B cell (primary cell): ENCODE results near the gene MTFMT. TPM values are rescaled to one million over a fixed set of nuclear protein-coding genes. Genes with fewer than 3 reads are reported as not detected.
A peak's percentile ranks its signal among the peaks of the same experiment; 100 is the strongest.

ENCODE experiments used
- ATAC-seq: fragments of 200-7000 bp; cut with Tn5 transposase; one replicate; pipeline ENCODE4 v1.10.0; 2021; ENCODE audit warnings: low read depth, mild to moderate bottlenecking, moderate number of reproducible peaks, moderate library complexity
- CTCF ChIA-PET: fragments of 350-600 bp; sonication (Branson Sonifier 250); formaldehyde crosslinking; loops from one replicate; lab custom pipeline; 2021; ENCODE audit warnings: antibody characterized with exemption, inconsistent platforms; lab: Charles Lee
- POLR2A ChIA-PET: fragments of 350-600 bp; sonication (Branson Sonifier 250); formaldehyde crosslinking; loops from one replicate; lab custom pipeline; 2021; ENCODE audit warnings: antibody characterized with exemption; lab: Charles Lee
- DNase-seq: peaks from one replicate; pipeline ENCODE4 v3.0.0; 2013
- H2AFZ ChIP-seq: 2 replicates; pipeline ENCODE4 v1.6.1; 2012; ENCODE audit warnings: mild to moderate bottlenecking, low read depth, low read length; ENCODE audit not compliant: insufficient read depth, poor library complexity, severe bottlenecking
- H3K27ac ChIP-seq, 2 donors: 1 replicate in 1 of 2; 2 replicates in 1 of 2; pipeline ENCODE4 v1.5.1; 2012 to 2013; ENCODE audit warnings: low read length in 2 of 2, mild to moderate bottlenecking in 2 of 2, moderate library complexity in 1 of 2
- H3K27me3 ChIP-seq, 4 experiments: fragments of 200-600 bp in 1 of 4; sonication (generic) in 1 of 4; replicated peaks in 1 of 4; 1 replicate in 2 of 4; 2 replicates in 2 of 4; pipeline versions ENCODE4 v1.6.1 to v1.7.0; 2013 to 2016; ENCODE audit warnings: low read length in 3 of 4, mild to moderate bottlenecking in 2 of 4, mixed read lengths in 1 of 4, moderate library complexity in 1 of 4; ENCODE audit not compliant: insufficient read depth in 4 of 4, control insufficient read depth in 3 of 4; ENCODE audit errors: control extremely low read depth in 1 of 4
- H3K36me3 ChIP-seq, 2 experiments: replicated peaks in 1 of 2; 1 replicate in 1 of 2; 2 replicates in 1 of 2; pipeline versions ENCODE4 v1.6.1 to v1.7.1; 2013; ENCODE audit warnings: low read length in 1 of 2; ENCODE audit not compliant: insufficient read depth in 2 of 2, control insufficient read depth in 1 of 2; ENCODE audit errors: control extremely low read depth in 1 of 2, extremely low read depth in 1 of 2
- H3K4me1 ChIP-seq, 2 donors: fragments of 200-600 bp in 1 of 2; sonication (generic) in 1 of 2; 1 replicate in 1 of 2; 2 replicates in 1 of 2; pipeline versions ENCODE4 v1.5.1 to v1.6.1; 2013 to 2017; ENCODE audit warnings: low read length in 2 of 2; ENCODE audit not compliant: control insufficient read depth in 2 of 2, insufficient read depth in 2 of 2
- H3K4me2 ChIP-seq: replicated peaks from 2 replicates; pipeline ENCODE3; 2012; ENCODE audit warnings: mild to moderate bottlenecking, low read depth, low read length; ENCODE audit not compliant: poor library complexity, severe bottlenecking
- H3K4me3 ChIP-seq, 5 experiments: fragments of 200-600 bp in 1 of 5; sonication (generic) in 1 of 5; 1 replicate in 3 of 5; 2 replicates in 2 of 5; pipeline versions ENCODE4 v1.5.1 to v1.7.0; 2011 to 2016; ENCODE audit warnings: low read length in 4 of 5, mild to moderate bottlenecking in 4 of 5, low read depth in 2 of 5, control low read depth in 1 of 5, moderate library complexity in 1 of 5; ENCODE audit not compliant: insufficient read depth in 1 of 5; ENCODE audit errors: control extremely low read depth in 1 of 5, extremely low read depth in 1 of 5
- H3K79me2 ChIP-seq: fragments of 200-600 bp; sonication (generic); one replicate; pipeline ENCODE4 v1.6.0; 2016; ENCODE audit warnings: low read length; ENCODE audit not compliant: control insufficient read depth, insufficient read depth
- H3K9ac ChIP-seq: fragments of 200-600 bp; sonication (generic); 2 replicates; pipeline ENCODE4 v1.6.1; 2017; ENCODE audit warnings: mild to moderate bottlenecking, low read length, moderate library complexity
- H3K9me3 ChIP-seq, 3 donors: one replicate each; pipeline versions ENCODE4 v1.6.1 to v1.7.1; 2013; ENCODE audit warnings: low read length in 2 of 3; ENCODE audit not compliant: control insufficient read depth in 2 of 3, insufficient read depth in 1 of 3; ENCODE audit errors: control extremely low read depth in 1 of 3
- H4K20me1 ChIP-seq: 2 replicates; pipeline ENCODE4 v1.6.0; 2012; ENCODE audit warnings: mild to moderate bottlenecking, low read length; ENCODE audit not compliant: insufficient read depth, control insufficient read depth, poor library complexity, severe bottlenecking
- H3K27ac Mint-ChIP-seq: one replicate; pipeline ENCODE4 v1.8.0; 2021; ENCODE audit warnings: mixed read lengths
- H3K27me3 Mint-ChIP-seq: one replicate; pipeline ENCODE4 v1.8.0; 2021; ENCODE audit warnings: mixed read lengths
- H3K4me1 Mint-ChIP-seq: one replicate; pipeline ENCODE4 v1.8.0; 2021; ENCODE audit warnings: mixed read lengths
- H3K4me3 Mint-ChIP-seq: one replicate; pipeline ENCODE4 v1.8.0; 2021; ENCODE audit warnings: mixed read lengths
- H3K9me3 Mint-ChIP-seq: one replicate; pipeline ENCODE4 v1.8.0; 2022; ENCODE audit warnings: mixed read lengths; ENCODE audit not compliant: insufficient read depth
- CTCF ChIP-seq: fragments of 200-600 bp; IDR thresholded peaks from one replicate; pipeline ENCODE4 v1.8.0; 2022; ENCODE audit warnings: antibody characterized with exemption, mild to moderate bottlenecking
- EZH2 ChIP-seq: IDR thresholded peaks from 2 replicates; pipeline ENCODE4 v1.6.1; 2012; ENCODE audit warnings: borderline replicate concordance, low read depth, mild to moderate bottlenecking, moderate library complexity, low read length; ENCODE audit not compliant: insufficient read depth, poor library complexity, severe bottlenecking
- WGBS: methylation state at CpG from one replicate; pipeline ENCODE4 v1.1.5; 2013; ENCODE audit warnings: missing lambda C conversion rate; ENCODE audit not compliant: insufficient coverage; 5-methylcytosine and 5-hydroxymethylcytosine counted together
- intact Hi-C: fragments of 100-400 bp; cut with micrococcal nuclease; formaldehyde crosslinking; loops from one replicate; pipeline ENCODE4 v1.10.0; 2022
- polyA plus RNA-seq: library from polyadenylated mRNA; depleted of rRNA; stranded (reverse); fragments of >200 nt; gene quantifications from 2 replicates; pipeline ENCODE4 v1.2.3, GENCODE V29; 2012
- total RNA-seq, 2 donors: library from RNA; stranded (reverse); fragments of 120-200 nt in 1 of 2; gene quantifications; 1 replicate in 1 of 2; 2 replicates in 1 of 2; pipeline versions ENCODE4 v1.2.3 to v1.2.4, GENCODE V29; 2013 to 2022

The MTFMT gene
- total and polyA plus RNA-seq, 2 donors (not counting 1 experiment from before 2014, with no cell fraction given) = 10.0 to 14.3 TPM

GRCh38 chr15:65032801-65033537, 3.5 kb upstream of the MTFMT start:
- intact Hi-C loops = loop anchor here (1.0 to 2.0 kb wide), 3 partner anchors 16 to 264 kb away; no protein-coding TSS in a partner anchor
- Histone ChIP-seq H3K79me2 (peaks cover 18% of the 10 kb centered on the region), H2AFZ (peak overlapping the region; percentile 58), H3K27me3 (peaks cover 0 to 3% (median 0%) of the 10 kb centered on the region in 4 experiments), H3K9me3 (no peaks in the 10 kb centered on the region), H3K27ac (no peak overlapping the region), H4K20me1 (no peaks in the 10 kb centered on the region), H3K4me1 (peaks cover 15 to 26% of the 10 kb centered on the region in 2 donors), H3K36me3 (no peaks in the 10 kb centered on the region), H3K4me3 (no peak overlapping the region), H3K9ac (no peak overlapping the region), H3K4me2 (peak overlapping the region; percentile 48)
- peak; percentile 64 for TF ChIP-seq CTCF
- no peak for TF ChIP-seq EZH2
- WGBS = 26% methylated on average over 9 of the region's 13 CpGs
- H3K4me3 Mint-ChIP-seq = peak overlapping the region; percentile 45
- peaks cover 6% of the 10 kb centered on the region for H3K27me3 Mint-ChIP-seq
- ChIA-PET POLR2A (interaction anchor here (0.6 to 1.0 kb wide), 2 partner anchors 262 to 272 kb away, joined by 4 to 11 read pairs; partner anchors contain the start of gene RNU5B-1), CTCF (interaction anchor here (0.7 to 2.7 kb wide), 12 partner anchors 7 to 354 kb away, joined by 3 to 19 read pairs (median 4); partner anchors contain the start of genes KBTBD13 and PARP16)
- H3K4me1 Mint-ChIP-seq = peaks cover 20% of the 10 kb centered on the region
- H3K9me3 Mint-ChIP-seq = no peaks in the 10 kb centered on the region
- no peak overlapping the region for H3K27ac Mint-ChIP-seq
- DNase-seq (peak; percentile 75), ATAC-seq (peak; percentile 59)
